HL-60 (cell line): Measurements from ENCODE around the gene PPL.

ENCODE experiments used
- DNase-seq, 2 experiments: peaks; one replicate each; pipeline ENCODE4 v3.0.0-alpha.2; 2010 to 2020; ENCODE audit warnings: low read depth in 1 of 2, low spot score in 1 of 2
- H3K27ac ChIP-seq: fragments of 250-450 bp; sonication (Bioruptor Pico); replicated peaks from 2 replicates; pipeline ENCODE4 v1.5.1; 2020; ENCODE audit warnings: mild to moderate bottlenecking, moderate library complexity
- H3K27me3 ChIP-seq: fragments of 250-450 bp; sonication (Bioruptor Pico); 2 replicates; pipeline ENCODE4 v1.5.1; 2021; ENCODE audit warnings: mild to moderate bottlenecking, moderate library complexity; ENCODE audit not compliant: insufficient read depth, poor library complexity, severe bottlenecking
- H3K4me3 ChIP-seq: replicated peaks from 2 replicates; pipeline ENCODE4 v1.5.1; 2011; ENCODE audit warnings: mild to moderate bottlenecking, control low read depth, low read length; ENCODE audit not compliant: insufficient read depth
- CTCF ChIP-seq: IDR thresholded peaks from one replicate; pipeline ENCODE4 v1.5.1; 2011; ENCODE audit warnings: low read length, control low read depth, inconsistent platforms; ENCODE audit not compliant: insufficient read depth
- GABPA ChIP-seq: IDR thresholded peaks from 2 replicates; pipeline ENCODE4 v1.6.1; 2012; ENCODE audit warnings: low read depth
- POLR2AphosphoS5 ChIP-seq: IDR thresholded peaks from 2 replicates; pipeline ENCODE4 v1.6.1; 2012; ENCODE audit warnings: low read depth
- REST ChIP-seq: IDR thresholded peaks from 2 replicates; pipeline ENCODE4 v1.6.1; 2012; ENCODE audit warnings: low read depth; ENCODE audit not compliant: insufficient replicate concordance
- SPI1 ChIP-seq: IDR thresholded peaks from 2 replicates; pipeline ENCODE4 v1.6.1; 2012; ENCODE audit warnings: low read depth, mild to moderate bottlenecking, borderline replicate concordance

PPL gene

GRCh38 chr16:4852221-4852872, 84.6 kb downstream of the PPL start:
- TF ChIP-seq REST (no peak), CTCF (no peak)
- H3K27ac ChIP-seq, result no peak overlapping the region
- H3K4me3 ChIP-seq, result no peak overlapping the region
- no peak for DNase-seq
- H3K27me3 ChIP-seq, result no peaks in the 10 kb centered on the region

- no peaks in the 10 kb centered on the region for H3K27me3 ChIP-seq
- no peak overlapping the region for H3K27ac ChIP-seq
- TF ChIP-seq GABPA (no peak), SPI1 (no peak), REST (no peak), CTCF (no peak), POLR2AphosphoS5 (no peak)
- no peak overlapping the region for H3K4me3 ChIP-seq
- no peak for DNase-seq
These were observed 86.7 kb downstream of the PPL start for GRCh38 chr16:4850211-4850610.

GRCh38 chr16:4847774-4848587, 89.0 kb downstream of the PPL start:
- peak in 1 of 2 experiments; percentile 46 for DNase-seq
- TF ChIP-seq REST (peak; percentile 20), GABPA (0 out of 2 replicates have a peak, but pooled peaks have one; percentile 24), POLR2AphosphoS5 (no peak)
- Histone ChIP-seq H3K4me3 (peak overlapping the region; percentile 66), H3K27ac (peak overlapping the region; percentile 97), H3K27me3 (no peaks in the 10 kb centered on the region)
